Breast epithelium (tissue), 4 donors: ENCODE results near the gene PRKD2. TPM values are rescaled to one million over a fixed set of nuclear protein-coding genes. Genes with fewer than 3 reads are reported as not detected.
A peak's percentile ranks its signal among the peaks of the same experiment; 100 is the strongest.

ENCODE experiments used
- DNase-seq, 2 donors: peaks; one replicate each; pipeline ENCODE4 v3.0.0-alpha.2; 2019; ENCODE audit warnings: low spot score in 2 of 2
- H3K27ac ChIP-seq, 2 donors: fragments of 200-600 bp; sonication (generic) in 1 of 2; one replicate each; pipeline ENCODE4 v1.5.1; 2016 to 2019; ENCODE audit warnings: mild to moderate bottlenecking in 1 of 2
- H3K27me3 ChIP-seq, 2 donors: fragments of 200-600 bp; sonication (generic) in 1 of 2; one replicate each; pipeline versions ENCODE4 v1.5.1 to v1.6.0; 2017 to 2019; ENCODE audit warnings: control low read depth in 1 of 2, mild to moderate bottlenecking in 1 of 2
- H3K36me3 ChIP-seq: fragments of 200-600 bp; one replicate; pipeline ENCODE4 v1.5.1; 2019
- H3K4me1 ChIP-seq, 2 donors: fragments of 200-600 bp; sonication (generic); one replicate each; pipeline ENCODE4 v1.5.1; 2016 to 2019; ENCODE audit warnings: control low read depth in 1 of 2
- H3K4me3 ChIP-seq, 3 donors: fragments of 200-600 bp; sonication (generic); 1 replicate in 2 of 3; 2 replicates in 1 of 3; pipeline ENCODE4 v1.5.1; 2016 to 2019; ENCODE audit warnings: mild to moderate bottlenecking in 3 of 3, moderate library complexity in 2 of 3
- H3K9me3 ChIP-seq, 2 donors: fragments of 200-600 bp; sonication (generic) in 1 of 2; one replicate each; pipeline ENCODE4 v1.5.1; 2016 to 2019; ENCODE audit warnings: control low read depth in 1 of 2
- CTCF ChIP-seq, 3 donors: fragments of 450-650 bp; IDR thresholded peaks; one replicate each; pipeline ENCODE4 v1.5.1; 2016 to 2017; ENCODE audit warnings: antibody characterized with exemption in 3 of 3, mild to moderate bottlenecking in 3 of 3, moderate library complexity in 3 of 3
- POLR2A ChIP-seq: fragments of 450-650 bp; IDR thresholded peaks from one replicate; pipeline ENCODE4 v1.6.1; 2016; ENCODE audit warnings: antibody characterized with exemption, mild to moderate bottlenecking, moderate library complexity
- POLR2AphosphoS5 ChIP-seq, 3 donors: sonication (generic); formaldehyde crosslinking; IDR thresholded peaks; one replicate each; pipeline ENCODE4 v1.6.1; 2017; ENCODE audit warnings: antibody characterized with exemption in 3 of 3
- intact Hi-C: fragments of 100-400 bp; cut with DNase I; formaldehyde crosslinking; loops from one replicate; pipeline ENCODE4 v1.15.1; 2023; ENCODE audit warnings: low total_unique reads
- total RNA-seq, 3 donors: library from RNA; depleted of rRNA; stranded (reverse); fragments of >200 nt; gene quantifications; one replicate each; pipeline ENCODE4 v1.1.0, GENCODE V29; 2016

Gene PRKD2
- total RNA-seq, 3 donors from 2014 or later: 13.1 to 36.7 (median 25.5) TPM

GRCh38 chr19:46665072-46665471 is 51.8 kb downstream of the PRKD2 start:
- Histone ChIP-seq H3K4me3 (no peak overlapping the region), H3K36me3 (no peaks in the 10 kb centered on the region), H3K27me3 (peaks cover 0 to 4% of the 10 kb centered on the region in 2 donors), H3K27ac (no peak overlapping the region), H3K4me1 (peaks cover 5% of the 10 kb centered on the region in 2 donors), H3K9me3 (no peaks in the 10 kb centered on the region)
- DNase-seq: no peak
- TF ChIP-seq POLR2A (no peak), CTCF (IDR thresholded peaks at IDR 0.05) (no peak)
- intact Hi-C loops: no loop called here

DNA sequence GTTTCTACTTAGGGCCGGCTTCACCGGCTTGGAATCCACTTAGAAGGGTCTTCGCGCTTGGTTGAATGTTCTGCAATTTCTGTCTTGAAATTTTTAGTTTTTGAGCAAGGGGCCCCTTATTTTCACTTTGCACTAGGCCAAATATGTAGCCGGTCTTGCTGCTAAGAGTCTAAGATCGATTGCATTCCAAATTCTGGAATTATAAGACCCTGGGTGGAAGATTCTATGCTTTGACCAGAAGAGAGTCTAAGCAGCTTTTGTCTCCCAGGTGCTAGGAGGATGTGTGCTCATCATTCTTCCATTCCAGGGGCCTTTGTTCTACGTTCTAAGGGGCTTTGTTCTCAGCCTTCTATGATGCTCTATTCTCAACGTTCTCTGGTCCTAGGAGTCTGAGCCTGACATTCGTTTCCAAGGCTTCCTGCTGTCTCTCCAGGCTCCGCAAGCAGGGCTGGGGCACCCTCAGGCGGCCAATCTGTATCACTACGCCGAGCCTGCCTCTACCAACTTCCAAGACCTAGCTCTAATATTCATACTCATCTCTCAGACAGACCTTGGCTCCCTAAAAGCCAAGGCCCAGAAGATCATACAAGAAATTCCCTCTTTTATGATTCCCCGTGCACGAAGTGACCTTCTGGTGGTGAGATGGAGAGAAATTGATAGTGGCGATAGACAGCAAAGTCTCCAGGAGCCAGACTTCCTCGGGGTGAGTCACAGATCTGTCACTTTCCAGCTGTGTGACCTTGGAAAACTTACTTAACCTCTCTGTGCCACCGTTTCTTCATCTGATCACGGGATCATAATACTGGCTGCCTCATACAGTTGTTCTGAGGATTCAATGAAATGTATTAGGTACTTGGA is 55.0 kb downstream of the PRKD2 start:
- Histone ChIP-seq H3K27me3 (peaks cover 0 to 18% of the 10 kb centered on the region in 2 donors), H3K27ac (peak overlapping the region; percentile 77 to 83), H3K4me1 (peaks cover 5 to 12% of the 10 kb centered on the region in 2 donors), H3K4me3 (peak overlapping the region; percentile 27 to 88 (median 63)), H3K9me3 (no peaks in the 10 kb centered on the region), H3K36me3 (no peaks in the 10 kb centered on the region)
- intact Hi-C loops: loop anchor here (5.0 kb wide), 1 partner anchor 45 kb away; no protein-coding TSS in a partner anchor
- peak; percentile 60 to 87 (median 87) for TF ChIP-seq CTCF (IDR thresholded peaks at IDR 0.05)
- TF ChIP-seq POLR2AphosphoS5 (IDR thresholded peaks at IDR 0.05): peak in 2 of 3 donors; percentile 39 to 54
- TF ChIP-seq POLR2A: no peak
- peak; percentile 85 to 88 for DNase-seq

DNA sequence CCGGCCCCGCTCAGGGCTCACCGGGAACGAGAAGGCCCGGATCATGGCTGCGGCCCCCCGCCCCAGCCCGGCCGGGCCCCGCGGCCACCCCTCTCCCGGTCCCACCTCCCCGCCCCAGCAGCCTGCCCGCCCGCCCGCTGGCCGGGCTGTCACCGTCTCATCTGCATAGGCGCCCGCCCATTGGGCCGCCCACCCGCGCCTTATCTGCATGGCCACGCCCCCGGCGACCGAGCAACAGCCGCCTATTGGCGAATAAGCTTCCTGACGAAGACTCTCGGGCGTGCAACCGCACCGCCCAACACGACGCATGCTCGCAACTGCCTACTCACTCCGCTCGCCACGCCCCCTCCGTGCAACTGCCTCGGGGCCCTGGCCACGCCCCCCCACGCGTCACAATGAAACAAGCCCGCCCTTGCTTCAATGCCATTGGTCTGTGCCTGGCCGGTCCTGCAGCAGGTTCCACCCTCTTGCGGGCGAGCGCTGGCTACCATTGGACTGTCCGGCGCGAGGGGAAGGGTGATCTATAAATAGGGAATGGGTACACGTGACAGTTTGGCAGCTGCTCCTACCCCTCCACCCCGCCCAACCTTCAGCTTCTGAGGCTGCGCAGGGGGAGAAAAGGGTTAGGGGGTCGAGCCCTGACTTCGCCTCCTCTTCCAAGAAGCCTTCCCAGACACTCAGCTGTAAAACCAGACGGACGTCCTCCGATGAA is 55.7 kb downstream of the PRKD2 start, which contains the start of gene DACT3:
TSS of gene DACT3 (minus strand) at position 163 of the 712 bp plus-strand sequence. CDS start at position 45, 118 bp downstream.
- Histone ChIP-seq H3K4me1 (peaks cover 5 to 12% of the 10 kb centered on the region in 2 donors), H3K36me3 (no peaks in the 10 kb centered on the region), H3K9me3 (no peaks in the 10 kb centered on the region), H3K4me3 (peak within 1 kb of the TSS; percentile 54 to 88 (median 63)), H3K27me3 (peaks cover 0 to 18% of the 10 kb centered on the region in 2 donors), H3K27ac (peak within 1 kb of the TSS; percentile 82 to 83)
- intact Hi-C loops: loop anchor here (5.0 kb wide), 1 partner anchor 44 kb away; no protein-coding TSS in a partner anchor
- DNase-seq: peak; percentile 100
- TF ChIP-seq POLR2AphosphoS5 (IDR thresholded peaks at IDR 0.05) (peak; percentile 24 to 73 (median 38)), CTCF (IDR thresholded peaks at IDR 0.05) (peak in 2 of 3 donors; percentile 15 to 39), POLR2A (no peak)

- H3K36me3 ChIP-seq: no peaks in the 10 kb centered on the region
- DNase-seq: peak in 1 of 2 donors; percentile 38
- peak overlapping the region; percentile 67 to 82 for H3K27ac ChIP-seq
- H3K27me3 ChIP-seq: peaks cover 0 to 18% of the 10 kb centered on the region in 2 donors
- no peak for TF ChIP-seq POLR2A
- TF ChIP-seq CTCF (IDR thresholded peaks at IDR 0.05): no peak
- no peak for TF ChIP-seq POLR2AphosphoS5 (IDR thresholded peaks at IDR 0.05)
- H3K4me1 ChIP-seq: peaks cover 5 to 12% of the 10 kb centered on the region in 2 donors
- H3K4me3 ChIP-seq: peak overlapping the region; percentile 54 to 88 (median 63)
- intact Hi-C loops: loop anchor here (5.0 kb wide), 1 partner anchor 43 kb away; no protein-coding TSS in a partner anchor
- no peaks in the 10 kb centered on the region for H3K9me3 ChIP-seq
These were observed 56.3 kb downstream of the PRKD2 start for GRCh38 chr19:46660551-46661019.
